ENCODE measurements around the gene PHF24.

The PHF24 gene

DNA sequence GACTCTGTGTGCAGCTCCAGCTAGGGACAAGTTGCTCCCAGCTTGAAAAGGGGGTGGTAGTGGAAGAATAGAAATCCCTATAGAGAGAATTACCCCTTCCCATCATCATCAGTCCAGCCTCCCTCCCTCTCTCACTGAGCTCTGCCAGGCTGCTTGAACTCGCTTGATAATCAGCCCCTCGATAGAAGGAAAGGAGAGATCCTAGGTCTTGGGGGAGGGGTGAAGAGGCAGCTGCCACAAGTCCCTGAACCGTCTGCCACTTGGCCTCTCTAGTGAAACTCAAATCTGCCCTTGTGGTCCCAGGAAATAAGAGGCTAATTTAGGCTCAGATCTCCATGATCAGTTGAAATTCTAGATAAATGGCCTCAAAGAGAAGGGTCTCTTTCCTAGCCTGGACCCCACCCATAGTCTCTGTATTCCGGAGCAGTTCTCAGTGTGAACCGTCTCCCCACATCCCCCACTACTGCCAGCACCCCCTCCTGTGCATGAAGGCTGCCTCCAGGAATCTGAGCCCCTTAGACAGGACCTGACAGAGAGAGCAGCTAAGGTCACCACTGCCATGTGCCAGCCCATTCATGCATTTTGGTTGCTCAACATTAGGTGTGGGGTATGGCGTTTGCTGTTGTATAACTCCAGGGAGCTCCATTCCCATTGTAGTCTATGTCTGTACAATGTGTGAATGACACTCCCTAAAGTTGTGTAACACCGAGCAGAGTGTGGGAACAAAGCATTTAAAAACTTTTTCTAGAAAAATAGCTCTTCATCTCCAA, 37.0 kb downstream of the PHF24 start (continued):
- TF ChIP-seq ARNTL (CRISPR knock-in tag; IDR thresholded peaks at IDR 0.05; ENCODE audit: borderline replicate concordance, low read depth) = no peak
- no peak for TF ChIP-seq PPARA (CRISPR knock-in tag; IDR thresholded peaks at IDR 0.05; ENCODE audit: borderline replicate concordance)
- TF ChIP-seq, protein P1, sequence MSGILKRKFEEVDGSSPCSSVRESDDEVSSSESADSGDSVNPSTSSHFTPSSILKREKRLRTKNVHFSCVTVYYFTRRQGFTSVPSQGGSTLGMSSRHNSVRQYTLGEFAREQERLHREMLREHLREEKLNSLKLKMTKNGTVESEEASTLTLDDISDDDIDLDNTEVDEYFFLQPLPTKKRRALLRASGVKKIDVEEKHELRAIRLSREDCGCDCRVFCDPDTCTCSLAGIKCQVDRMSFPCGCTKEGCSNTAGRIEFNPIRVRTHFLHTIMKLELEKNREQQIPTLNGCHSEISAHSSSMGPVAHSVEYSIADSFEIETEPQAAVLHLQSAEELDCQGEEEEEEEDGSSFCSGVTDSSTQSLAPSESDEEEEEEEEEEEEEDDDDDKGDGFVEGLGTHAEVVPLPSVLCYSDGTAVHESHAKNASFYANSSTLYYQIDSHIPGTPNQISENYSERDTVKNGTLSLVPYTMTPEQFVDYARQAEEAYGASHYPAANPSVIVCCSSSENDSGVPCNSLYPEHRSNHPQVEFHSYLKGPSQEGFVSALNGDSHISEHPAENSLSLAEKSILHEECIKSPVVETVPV (CRISPR knock-in tag; IDR thresholded peaks at IDR 0.05) = no peak
- no peak for TF ChIP-seq OSR1 (CRISPR knock-in tag; IDR thresholded peaks at IDR 0.05)
- no peak for TF ChIP-seq ZFP3 (CRISPR knock-in tag; IDR thresholded peaks at IDR 0.05)

DNA sequence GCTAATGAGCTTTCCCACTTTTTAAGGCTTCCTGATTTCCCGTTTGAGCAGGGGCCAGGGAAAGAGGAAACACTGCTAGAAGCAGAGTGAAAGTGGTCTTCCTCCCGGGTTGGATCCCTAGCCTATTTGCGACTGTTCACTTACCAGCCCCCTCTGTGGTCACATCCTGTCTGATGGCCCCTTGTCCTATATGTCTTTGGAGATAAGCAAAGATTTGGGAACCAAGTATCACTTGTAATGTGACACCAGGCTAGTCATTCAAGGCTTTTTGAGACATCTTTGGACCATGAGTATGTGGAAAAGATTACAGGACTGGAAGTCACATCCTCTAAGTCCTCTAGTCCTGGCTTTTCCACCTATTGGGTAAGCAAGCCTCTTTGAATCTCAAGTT, 37.6 kb downstream of the PHF24 start:
- no peak for TF ChIP-seq ZC3H10 (CRISPR knock-in tag; IDR thresholded peaks at IDR 0.05)
- TF ChIP-seq ZFP30 (CRISPR knock-in tag; IDR thresholded peaks at IDR 0.05) = no peak
- TF ChIP-seq, protein P2, sequence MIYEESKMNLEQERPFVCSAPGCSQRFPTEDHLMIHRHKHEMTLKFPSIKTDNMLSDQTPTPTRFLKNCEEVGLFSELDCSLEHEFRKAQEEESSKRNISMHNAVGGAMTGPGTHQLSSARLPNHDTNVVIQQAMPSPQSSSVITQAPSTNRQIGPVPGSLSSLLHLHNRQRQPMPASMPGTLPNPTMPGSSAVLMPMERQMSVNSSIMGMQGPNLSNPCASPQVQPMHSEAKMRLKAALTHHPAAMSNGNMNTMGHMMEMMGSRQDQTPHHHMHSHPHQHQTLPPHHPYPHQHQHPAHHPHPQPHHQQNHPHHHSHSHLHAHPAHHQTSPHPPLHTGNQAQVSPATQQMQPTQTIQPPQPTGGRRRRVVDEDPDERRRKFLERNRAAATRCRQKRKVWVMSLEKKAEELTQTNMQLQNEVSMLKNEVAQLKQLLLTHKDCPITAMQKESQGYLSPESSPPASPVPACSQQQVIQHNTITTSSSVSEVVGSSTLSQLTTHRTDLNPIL (CRISPR knock-in tag; IDR thresholded peaks at IDR 0.05; ENCODE audit: low read depth) = no peak
- TF ChIP-seq, protein P3, sequence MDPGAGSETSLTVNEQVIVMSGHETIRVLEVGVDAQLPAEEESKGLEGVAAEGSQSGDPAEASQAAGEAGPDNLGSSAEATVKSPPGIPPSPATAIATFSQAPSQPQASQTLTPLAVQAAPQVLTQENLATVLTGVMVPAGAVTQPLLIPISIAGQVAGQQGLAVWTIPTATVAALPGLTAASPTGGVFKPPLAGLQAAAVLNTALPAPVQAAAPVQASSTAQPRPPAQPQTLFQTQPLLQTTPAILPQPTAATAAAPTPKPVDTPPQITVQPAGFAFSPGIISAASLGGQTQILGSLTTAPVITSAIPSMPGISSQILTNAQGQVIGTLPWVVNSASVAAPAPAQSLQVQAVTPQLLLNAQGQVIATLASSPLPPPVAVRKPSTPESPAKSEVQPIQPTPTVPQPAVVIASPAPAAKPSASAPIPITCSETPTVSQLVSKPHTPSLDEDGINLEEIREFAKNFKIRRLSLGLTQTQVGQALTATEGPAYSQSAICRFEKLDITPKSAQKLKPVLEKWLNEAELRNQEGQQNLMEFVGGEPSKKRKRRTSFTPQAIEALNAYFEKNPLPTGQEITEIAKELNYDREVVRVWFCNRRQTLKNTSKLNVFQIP (CRISPR knock-in tag; IDR thresholded peaks at IDR 0.05; ENCODE audit: borderline replicate concordance, low read depth) = no peak
- TF ChIP-seq ZFP3 (CRISPR knock-in tag; IDR thresholded peaks at IDR 0.05) = no peak
- TF ChIP-seq, protein P1 (CRISPR knock-in tag; IDR thresholded peaks at IDR 0.05) = no peak
- ATAC-seq = no peak

DNA sequence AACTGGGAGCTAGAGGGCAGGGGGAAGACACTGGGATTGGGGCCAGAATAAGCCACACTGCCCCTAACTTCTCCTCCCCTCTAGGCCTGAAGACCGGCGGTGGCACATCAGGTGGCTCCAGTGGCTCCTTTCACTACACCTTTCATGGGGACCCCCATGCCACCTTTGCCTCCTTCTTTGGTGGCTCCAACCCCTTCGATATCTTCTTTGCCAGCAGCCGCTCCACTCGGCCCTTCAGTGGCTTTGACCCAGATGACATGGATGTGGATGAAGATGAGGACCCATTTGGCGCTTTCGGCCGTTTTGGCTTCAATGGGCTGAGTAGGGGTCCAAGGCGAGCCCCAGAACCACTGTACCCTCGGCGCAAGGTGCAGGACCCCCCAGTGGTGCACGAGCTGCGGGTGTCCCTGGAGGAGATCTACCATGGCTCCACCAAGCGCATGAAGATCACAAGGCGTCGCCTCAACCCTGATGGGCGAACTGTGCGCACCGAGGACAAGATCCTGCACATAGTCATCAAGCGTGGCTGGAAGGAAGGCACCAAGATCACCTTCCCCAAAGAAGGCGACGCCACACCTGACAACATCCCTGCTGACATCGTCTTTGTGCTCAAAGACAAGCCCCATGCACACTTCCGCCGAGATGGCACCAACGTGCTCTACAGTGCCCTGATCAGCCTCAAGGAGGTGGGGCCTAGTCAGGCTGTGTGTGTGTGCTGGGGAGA, 38.3 kb downstream of the PHF24 start:
- ATAC-seq = no peak
- no peak for TF ChIP-seq TCF4 (CRISPR knock-in tag; IDR thresholded peaks at IDR 0.05; ENCODE audit: borderline replicate concordance)
- TF ChIP-seq ISL1 (CRISPR knock-in tag; IDR thresholded peaks at IDR 0.05) = no peak
- no peak for TF ChIP-seq ZNF8 (CRISPR knock-in tag; IDR thresholded peaks at IDR 0.05)
- TF ChIP-seq, protein P4, sequence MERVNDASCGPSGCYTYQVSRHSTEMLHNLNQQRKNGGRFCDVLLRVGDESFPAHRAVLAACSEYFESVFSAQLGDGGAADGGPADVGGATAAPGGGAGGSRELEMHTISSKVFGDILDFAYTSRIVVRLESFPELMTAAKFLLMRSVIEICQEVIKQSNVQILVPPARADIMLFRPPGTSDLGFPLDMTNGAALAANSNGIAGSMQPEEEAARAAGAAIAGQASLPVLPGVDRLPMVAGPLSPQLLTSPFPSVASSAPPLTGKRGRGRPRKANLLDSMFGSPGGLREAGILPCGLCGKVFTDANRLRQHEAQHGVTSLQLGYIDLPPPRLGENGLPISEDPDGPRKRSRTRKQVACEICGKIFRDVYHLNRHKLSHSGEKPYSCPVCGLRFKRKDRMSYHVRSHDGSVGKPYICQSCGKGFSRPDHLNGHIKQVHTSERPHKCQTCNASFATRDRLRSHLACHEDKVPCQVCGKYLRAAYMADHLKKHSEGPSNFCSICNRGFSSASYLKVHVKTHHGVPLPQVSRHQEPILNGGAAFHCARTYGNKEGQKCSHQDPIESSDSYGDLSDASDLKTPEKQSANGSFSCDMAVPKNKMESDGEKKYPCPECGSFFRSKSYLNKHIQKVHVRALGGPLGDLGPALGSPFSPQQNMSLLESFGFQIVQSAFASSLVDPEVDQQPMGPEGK (CRISPR knock-in tag; IDR thresholded peaks at IDR 0.05; ENCODE audit: borderline replicate concordance) = no peak
- no peak for TF ChIP-seq ZFP3 (CRISPR knock-in tag; IDR thresholded peaks at IDR 0.05)
- no peak for TF ChIP-seq ZFP30 (CRISPR knock-in tag; IDR thresholded peaks at IDR 0.05)
- TF ChIP-seq RARB (CRISPR knock-in tag; IDR thresholded peaks at IDR 0.05) = no peak
- TF ChIP-seq ARNTL (CRISPR knock-in tag; IDR thresholded peaks at IDR 0.05; ENCODE audit: borderline replicate concordance, low read depth) = no peak
- no peak for TF ChIP-seq BACH2 (CRISPR knock-in tag; IDR thresholded peaks at IDR 0.05; ENCODE audit: borderline replicate concordance)
- no peak for TF ChIP-seq TOX (CRISPR knock-in tag; IDR thresholded peaks at IDR 0.05; ENCODE audit: borderline replicate concordance)

DNA sequence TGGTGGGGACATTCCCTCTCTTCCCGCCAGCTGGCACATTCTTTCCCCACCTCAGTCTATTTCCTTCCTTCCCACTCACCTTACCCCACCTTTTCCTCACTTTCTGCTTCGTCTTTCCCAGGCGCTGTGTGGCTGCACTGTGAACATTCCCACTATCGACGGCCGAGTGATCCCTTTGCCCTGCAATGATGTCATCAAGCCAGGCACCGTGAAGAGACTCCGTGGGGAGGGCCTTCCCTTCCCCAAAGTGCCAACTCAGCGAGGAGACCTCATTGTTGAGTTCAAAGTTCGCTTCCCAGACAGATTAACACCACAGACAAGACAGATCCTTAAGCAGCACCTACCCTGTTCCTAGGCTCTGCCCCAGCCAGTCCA, 38.8 kb downstream of the PHF24 start:
- no peak for ATAC-seq
- TF ChIP-seq BACH2 (CRISPR knock-in tag; IDR thresholded peaks at IDR 0.05; ENCODE audit: borderline replicate concordance) = no peak
- no peak for TF ChIP-seq ZFP30 (CRISPR knock-in tag; IDR thresholded peaks at IDR 0.05)
- TF ChIP-seq, protein P1 (CRISPR knock-in tag; IDR thresholded peaks at IDR 0.05) = no peak
- TF ChIP-seq, protein P5, sequence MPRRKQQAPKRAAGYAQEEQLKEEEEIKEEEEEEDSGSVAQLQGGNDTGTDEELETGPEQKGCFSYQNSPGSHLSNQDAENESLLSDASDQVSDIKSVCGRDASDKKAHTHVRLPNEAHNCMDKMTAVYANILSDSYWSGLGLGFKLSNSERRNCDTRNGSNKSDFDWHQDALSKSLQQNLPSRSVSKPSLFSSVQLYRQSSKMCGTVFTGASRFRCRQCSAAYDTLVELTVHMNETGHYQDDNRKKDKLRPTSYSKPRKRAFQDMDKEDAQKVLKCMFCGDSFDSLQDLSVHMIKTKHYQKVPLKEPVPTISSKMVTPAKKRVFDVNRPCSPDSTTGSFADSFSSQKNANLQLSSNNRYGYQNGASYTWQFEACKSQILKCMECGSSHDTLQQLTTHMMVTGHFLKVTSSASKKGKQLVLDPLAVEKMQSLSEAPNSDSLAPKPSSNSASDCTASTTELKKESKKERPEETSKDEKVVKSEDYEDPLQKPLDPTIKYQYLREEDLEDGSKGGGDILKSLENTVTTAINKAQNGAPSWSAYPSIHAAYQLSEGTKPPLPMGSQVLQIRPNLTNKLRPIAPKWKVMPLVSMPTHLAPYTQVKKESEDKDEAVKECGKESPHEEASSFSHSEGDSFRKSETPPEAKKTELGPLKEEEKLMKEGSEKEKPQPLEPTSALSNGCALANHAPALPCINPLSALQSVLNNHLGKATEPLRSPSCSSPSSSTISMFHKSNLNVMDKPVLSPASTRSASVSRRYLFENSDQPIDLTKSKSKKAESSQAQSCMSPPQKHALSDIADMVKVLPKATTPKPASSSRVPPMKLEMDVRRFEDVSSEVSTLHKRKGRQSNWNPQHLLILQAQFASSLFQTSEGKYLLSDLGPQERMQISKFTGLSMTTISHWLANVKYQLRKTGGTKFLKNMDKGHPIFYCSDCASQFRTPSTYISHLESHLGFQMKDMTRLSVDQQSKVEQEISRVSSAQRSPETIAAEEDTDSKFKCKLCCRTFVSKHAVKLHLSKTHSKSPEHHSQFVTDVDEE (CRISPR knock-in tag; IDR thresholded peaks at IDR 0.05) = no peak
- TF ChIP-seq TOX (CRISPR knock-in tag; IDR thresholded peaks at IDR 0.05; ENCODE audit: borderline replicate concordance) = no peak
- no peak for TF ChIP-seq GLIS3 (CRISPR knock-in tag; IDR thresholded peaks at IDR 0.05)
- TF ChIP-seq, protein P3 (CRISPR knock-in tag; IDR thresholded peaks at IDR 0.05; ENCODE audit: borderline replicate concordance, low read depth) = no peak
- no peak for TF ChIP-seq ZNF8 (CRISPR knock-in tag; IDR thresholded peaks at IDR 0.05)
- no peak for TF ChIP-seq ARNTL (CRISPR knock-in tag; IDR thresholded peaks at IDR 0.05; ENCODE audit: borderline replicate concordance, low read depth)
- no peak for TF ChIP-seq RARB (CRISPR knock-in tag; IDR thresholded peaks at IDR 0.05)
